ENCODE measurements around the gene RNGTT.
A peak's percentile ranks its signal among the peaks of the same experiment; 100 is the strongest.
"Not testable (repeated sequence)": the region's sequence is repeated elsewhere in the genome, so short reads cannot be mapped to it uniquely, and the experiment has no call there.

Gene RNGTT

GRCh38 chr6:88985901-88986300 is 22.5 kb upstream of the RNGTT start:
- TF ChIP-seq CTCF (IDR thresholded peaks at IDR 0.05; ENCODE audit: control insufficient read depth, insufficient read depth, low read depth, low read length, missing control alignments): no peak
- DNase-seq (ENCODE audit: low read depth): no peak
- no peak overlapping the region for H3K4me3 ChIP-seq (ENCODE audit: control insufficient read depth, low read depth, low read length)

GRCh38 chr6:88984606-88985005 is 21.2 kb upstream of the RNGTT start:
- H3K4me3 ChIP-seq (ENCODE audit: control insufficient read depth, low read depth, low read length): no peak overlapping the region
- TF ChIP-seq CTCF (IDR thresholded peaks at IDR 0.05; ENCODE audit: control insufficient read depth, insufficient read depth, low read depth, low read length, missing control alignments): no peak
- DNase-seq (ENCODE audit: low read depth): no peak

GRCh38 chr6:88984152-88984551 is 20.7 kb upstream of the RNGTT start:
- no peak for TF ChIP-seq CTCF (IDR thresholded peaks at IDR 0.05; ENCODE audit: control insufficient read depth, insufficient read depth, low read depth, low read length, missing control alignments)

GRCh38 chr6:88983532-88983931 is 20.1 kb upstream of the RNGTT start:
- H3K4me3 ChIP-seq (ENCODE audit: control insufficient read depth, low read depth, low read length): no peak overlapping the region
- no peak for DNase-seq (ENCODE audit: low read depth)
- peak; percentile 66 for TF ChIP-seq CTCF (IDR thresholded peaks at IDR 0.05; ENCODE audit: control insufficient read depth, insufficient read depth, low read depth, low read length, missing control alignments)

More at GRCh38 chr6:88984152-88984551, 20.7 kb upstream of the RNGTT start:
- H3K4me3 ChIP-seq (ENCODE audit: control insufficient read depth, low read depth, low read length): no peak overlapping the region
- no peak for DNase-seq (ENCODE audit: low read depth)

GRCh38 chr6:88983129-88983528 is 19.7 kb upstream of the RNGTT start:
- not testable (repeated sequence) for H3K4me3 ChIP-seq (ENCODE audit: control insufficient read depth, low read depth, low read length); DNase-seq (ENCODE audit: low read depth)

- TF ChIP-seq CTCF (IDR thresholded peaks at IDR 0.05; ENCODE audit: control insufficient read depth, insufficient read depth, low read depth, low read length, missing control alignments): peak; percentile 60
- no peak overlapping the region for H3K4me3 ChIP-seq (ENCODE audit: control insufficient read depth, low read depth, low read length)
- peak; percentile 72 for DNase-seq (ENCODE audit: low read depth)
These were observed 19.3 kb upstream of the RNGTT start for GRCh38 chr6:88982720-88983119.

GRCh38 chr6:88975369-88975768 is 12.0 kb upstream of the RNGTT start:
- peak; percentile 12 for TF ChIP-seq CTCF (IDR thresholded peaks at IDR 0.05; ENCODE audit: control insufficient read depth, insufficient read depth, low read depth, low read length, missing control alignments)
- no peak for DNase-seq (ENCODE audit: low read depth)

More at GRCh38 chr6:88975369-88975768, 12.0 kb upstream of the RNGTT start:
- H3K4me3 ChIP-seq (ENCODE audit: control insufficient read depth, low read depth, low read length): no peak overlapping the region
